NCI-H82 (cell line): ENCODE data around the gene RFWD3.
"Not testable (repeated sequence)": the region's sequence is repeated elsewhere in the genome, so short reads cannot be mapped to it uniquely, and the experiment has no call there.

Experiments used
- DNase-seq: peaks from one replicate; lab custom pipeline; 2025; lab: John Stamatoyannopoulos, UW

RFWD3 gene

GRCh38 chr16:74661064-74661463, 5.6 kb downstream of the RFWD3 start:
- no peak for DNase-seq

- DNase-seq, result no peak
Observed at GRCh38 chr16:74660383-74660782, 6.3 kb downstream of the RFWD3 start.

GRCh38 chr16:74659041-74659440, 7.6 kb downstream of the RFWD3 start:
- no peak for DNase-seq

- no peak for DNase-seq
Observed at GRCh38 chr16:74657870-74658642, 8.6 kb downstream of the RFWD3 start.

DNA sequence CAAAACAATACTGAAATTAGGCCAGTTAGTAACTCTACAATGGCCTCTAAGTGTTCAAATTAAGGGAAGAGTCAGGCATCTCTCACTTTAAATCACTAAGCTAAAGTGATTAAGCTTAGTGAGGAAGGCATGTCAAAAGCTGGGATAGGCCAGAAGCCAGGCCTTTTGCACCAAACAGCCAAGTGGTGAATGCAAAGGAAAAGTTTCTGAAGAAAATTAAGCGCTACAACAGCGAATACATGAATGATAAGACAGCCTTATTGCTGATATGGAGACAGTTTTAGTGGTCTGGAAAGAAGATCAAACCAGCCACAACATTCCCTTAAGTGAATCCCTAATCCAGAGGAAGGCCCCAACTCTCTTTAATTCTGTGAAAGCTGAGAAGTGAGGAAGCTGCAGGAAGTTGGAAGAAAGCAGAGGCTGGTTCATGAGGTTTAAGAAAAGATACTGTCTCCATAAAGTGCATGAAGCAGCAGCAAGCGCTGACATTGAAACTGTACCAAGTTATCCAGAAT, 12.1 kb downstream of the RFWD3 start:
- DNase-seq, result no peak

GRCh38 chr16:74652883-74653282, 13.8 kb downstream of the RFWD3 start:
- not testable (repeated sequence) for DNase-seq

- no peak for DNase-seq
Observed at GRCh38 chr16:74652249-74652648, 14.4 kb downstream of the RFWD3 start.

DNA sequence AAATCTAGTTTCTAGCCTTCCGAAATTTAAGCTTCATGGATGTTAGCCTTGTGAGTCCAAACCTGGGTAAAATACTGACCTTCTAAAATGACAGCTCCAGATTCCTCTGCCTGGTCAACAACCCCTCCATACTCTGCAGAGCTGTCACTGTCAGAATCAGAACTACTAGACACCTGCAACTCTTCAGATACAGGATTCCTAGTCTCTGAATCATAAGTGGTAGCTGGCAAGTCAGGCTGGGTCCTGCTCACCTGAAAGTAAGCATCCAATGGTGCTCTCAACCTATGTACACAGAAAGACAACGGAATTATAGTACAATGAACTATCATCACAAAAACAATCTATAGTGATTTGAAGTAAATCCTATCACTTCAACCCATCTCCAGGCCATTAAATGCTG, 14.8 kb downstream of the RFWD3 start:
- DNase-seq, result no peak

- DNase-seq, result peak; percentile 14
Observed at GRCh38 chr16:74650966-74651567, 15.6 kb downstream of the RFWD3 start.

- no peak for DNase-seq
Observed at GRCh38 chr16:74649839-74650504, 16.7 kb downstream of the RFWD3 start.

DNA sequence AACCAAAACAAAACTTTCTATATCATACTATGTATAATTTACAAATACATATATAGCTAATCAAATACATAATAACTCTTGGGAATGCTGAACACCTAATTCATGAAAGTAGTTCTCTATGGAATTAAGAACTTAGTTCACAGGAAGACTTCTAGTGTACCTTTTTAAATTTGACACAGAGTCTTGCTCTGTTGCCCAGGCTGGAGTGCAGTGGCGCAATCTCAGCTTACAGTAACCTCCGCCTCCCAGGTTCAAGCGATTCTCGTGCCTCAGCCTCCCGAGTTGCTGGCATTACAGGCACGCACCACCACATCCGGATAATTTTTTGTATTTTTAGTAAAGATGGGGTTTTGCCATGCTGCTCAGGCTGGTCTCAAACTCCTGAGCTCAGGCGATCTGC, 24.7 kb downstream of the RFWD3 start:
- no peak for DNase-seq

DNA sequence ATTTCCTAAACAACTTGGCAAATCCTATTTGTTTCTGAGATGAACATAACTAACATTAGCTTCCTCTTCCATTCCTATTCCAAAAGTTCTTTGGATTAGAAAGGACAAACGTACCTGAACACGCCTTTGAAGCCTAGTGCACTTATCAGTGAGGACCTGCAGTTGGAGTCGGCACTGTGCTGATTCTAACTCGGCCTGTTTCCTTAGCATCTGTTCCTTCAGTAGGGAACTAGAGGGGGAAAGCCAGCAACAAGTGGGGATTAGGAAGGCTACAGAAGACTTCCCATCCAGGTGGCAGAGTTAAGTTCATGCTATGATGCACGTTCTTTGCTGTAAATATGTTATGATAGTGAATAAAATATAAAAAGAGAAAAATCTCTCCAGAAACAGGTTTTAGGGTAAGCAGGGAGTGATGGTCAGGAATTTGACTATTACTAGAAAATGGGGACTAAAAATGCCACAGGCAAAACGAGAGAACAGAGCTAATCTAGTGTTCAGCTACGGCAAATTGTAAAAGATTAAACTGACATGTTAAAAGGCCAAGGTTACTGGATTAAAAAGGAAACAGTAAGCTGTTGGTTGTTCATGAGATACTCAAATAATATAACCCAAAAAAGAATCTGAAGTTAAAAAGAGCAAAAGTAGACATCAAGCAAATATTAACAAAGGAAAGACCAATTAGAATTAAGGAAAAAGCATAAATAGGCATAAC, 28.8 kb downstream of the RFWD3 start:
- DNase-seq, result no peak

GRCh38 chr16:74635303-74635702, 31.4 kb downstream of the RFWD3 start:
- no peak for DNase-seq

GRCh38 chr16:74633686-74634085, 33.0 kb downstream of the RFWD3 start:
- no peak for DNase-seq

DNA sequence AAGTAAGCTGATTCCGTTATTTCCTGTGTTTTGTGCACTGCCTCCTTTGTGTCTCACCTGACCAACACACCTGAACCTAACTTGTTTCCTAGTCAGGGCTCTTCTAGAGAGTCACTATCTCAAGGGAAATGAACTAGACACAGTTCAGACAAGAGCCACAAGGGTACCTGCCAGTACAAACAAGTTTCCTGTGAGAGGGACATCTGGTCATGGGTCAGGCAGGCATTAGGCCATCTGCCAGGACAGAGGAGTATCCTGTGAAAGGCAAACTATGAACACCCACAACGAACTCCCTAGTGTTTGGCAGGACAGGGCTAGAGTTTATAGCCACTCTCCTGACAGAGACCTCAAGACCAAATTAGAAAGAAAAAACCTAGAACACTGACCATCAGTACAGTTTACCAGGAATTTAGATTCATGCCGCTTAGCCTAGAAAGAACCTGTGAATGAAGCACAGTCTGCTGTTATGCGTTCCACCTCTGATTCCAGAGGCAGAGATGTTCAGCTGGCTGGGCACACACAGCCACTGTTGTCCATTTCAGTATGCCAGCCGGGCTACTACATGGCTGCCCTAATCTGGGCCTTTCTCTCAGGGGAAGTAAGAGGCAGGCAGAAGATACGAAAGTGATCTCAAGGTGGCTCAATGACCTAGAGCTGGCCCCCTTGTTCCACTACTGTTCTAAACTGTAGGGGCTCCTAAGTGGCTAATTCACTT, 39.0 kb downstream of the RFWD3 start:
- DNase-seq, result no peak

DNA sequence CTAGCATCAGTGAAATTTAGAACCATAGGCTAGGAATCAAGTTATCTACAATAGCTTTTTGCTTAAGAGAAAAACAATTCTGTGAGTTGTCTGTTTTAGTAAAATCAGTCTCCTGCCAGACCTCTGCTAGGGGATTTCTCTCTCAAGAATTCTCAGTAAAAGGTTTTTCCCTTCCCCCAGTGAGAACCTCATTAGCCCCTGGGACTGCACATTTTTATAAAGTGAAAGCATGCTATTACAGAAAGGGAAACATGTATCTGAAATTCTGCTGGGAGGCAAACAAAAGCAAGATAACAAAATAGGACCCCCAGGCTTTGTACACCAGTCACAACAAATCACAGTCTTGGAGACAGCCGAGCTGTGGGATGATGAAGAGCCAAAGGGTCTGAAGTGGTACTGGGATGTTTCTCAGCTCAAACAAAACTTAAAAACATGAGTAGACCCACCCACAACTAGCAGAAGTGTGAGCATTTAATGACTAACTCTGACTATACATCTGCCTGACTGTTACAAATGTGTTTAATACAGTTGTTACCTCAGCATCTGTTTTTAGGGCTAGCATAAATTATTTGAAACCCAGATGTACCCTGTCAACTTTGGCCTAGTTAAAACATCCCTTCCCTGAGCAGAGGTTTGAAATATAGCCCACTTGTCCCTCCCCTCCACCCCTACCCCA, 39.8 kb downstream of the RFWD3 start:
- no peak for DNase-seq

- no peak for DNase-seq
Observed at GRCh38 chr16:74625500-74626350, 41.0 kb downstream of the RFWD3 start.

DNA sequence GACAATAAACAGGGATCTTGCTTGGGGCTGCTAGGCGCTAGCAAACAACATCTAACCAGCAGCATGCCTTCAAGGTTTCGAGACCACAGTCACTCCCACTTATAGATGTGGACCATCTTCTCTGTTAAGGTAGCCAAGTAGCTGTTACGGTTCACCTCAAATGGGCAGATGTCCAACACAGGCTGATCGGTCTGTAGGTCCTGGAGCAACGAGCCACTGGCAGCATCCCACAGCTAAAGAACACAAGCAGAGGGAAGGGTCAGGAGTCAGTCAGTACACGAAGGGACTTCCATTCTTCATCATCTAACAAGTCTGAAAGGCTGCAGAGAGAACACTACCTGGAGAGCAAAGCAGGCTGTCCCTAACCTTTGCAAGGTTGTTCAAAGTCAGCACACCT, 42.8 kb downstream of the RFWD3 start:
- DNase-seq, result no peak

DNA sequence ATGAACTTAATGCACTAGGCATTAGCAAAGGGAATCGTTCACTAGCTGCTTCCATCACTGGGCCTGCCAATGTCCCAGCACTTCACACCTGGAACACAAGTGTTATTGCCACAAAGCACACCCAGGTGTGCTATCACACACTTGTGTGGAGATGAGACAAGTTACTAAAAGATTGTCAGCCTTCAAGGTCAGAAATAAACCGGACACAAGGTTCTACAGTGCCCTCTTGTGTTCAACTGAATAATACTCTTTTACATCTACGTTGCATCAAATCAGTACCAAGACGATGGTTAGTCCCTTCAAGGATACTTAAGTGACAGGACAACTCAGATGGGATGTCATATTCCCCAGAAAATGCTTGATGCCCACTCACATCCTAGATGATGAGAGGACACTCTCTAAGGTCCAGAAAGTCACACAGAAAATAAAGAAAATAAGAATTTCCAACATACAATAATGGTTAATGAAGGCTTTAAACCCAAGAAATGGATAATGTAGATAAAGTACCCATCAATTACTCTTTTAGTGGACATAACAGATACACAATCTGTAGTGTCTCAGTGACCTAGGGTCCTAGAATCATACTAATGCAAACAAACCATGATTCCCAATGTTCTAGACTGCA, 43.4 kb downstream of the RFWD3 start:
- DNase-seq, result peak; percentile 60

- no peak for DNase-seq
Observed at GRCh38 chr16:74622005-74622404, 44.7 kb downstream of the RFWD3 start.
